MV-4-11 (cell line): ENCODE measurements around the gene TEF.

ENCODE experiments used
- DNase-seq: peaks from one replicate; lab custom pipeline; 2025; lab: John Stamatoyannopoulos, UW

Gene TEF, protein sequence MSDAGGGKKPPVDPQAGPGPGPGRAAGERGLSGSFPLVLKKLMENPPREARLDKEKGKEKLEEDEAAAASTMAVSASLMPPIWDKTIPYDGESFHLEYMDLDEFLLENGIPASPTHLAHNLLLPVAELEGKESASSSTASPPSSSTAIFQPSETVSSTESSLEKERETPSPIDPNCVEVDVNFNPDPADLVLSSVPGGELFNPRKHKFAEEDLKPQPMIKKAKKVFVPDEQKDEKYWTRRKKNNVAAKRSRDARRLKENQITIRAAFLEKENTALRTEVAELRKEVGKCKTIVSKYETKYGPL

DNA sequence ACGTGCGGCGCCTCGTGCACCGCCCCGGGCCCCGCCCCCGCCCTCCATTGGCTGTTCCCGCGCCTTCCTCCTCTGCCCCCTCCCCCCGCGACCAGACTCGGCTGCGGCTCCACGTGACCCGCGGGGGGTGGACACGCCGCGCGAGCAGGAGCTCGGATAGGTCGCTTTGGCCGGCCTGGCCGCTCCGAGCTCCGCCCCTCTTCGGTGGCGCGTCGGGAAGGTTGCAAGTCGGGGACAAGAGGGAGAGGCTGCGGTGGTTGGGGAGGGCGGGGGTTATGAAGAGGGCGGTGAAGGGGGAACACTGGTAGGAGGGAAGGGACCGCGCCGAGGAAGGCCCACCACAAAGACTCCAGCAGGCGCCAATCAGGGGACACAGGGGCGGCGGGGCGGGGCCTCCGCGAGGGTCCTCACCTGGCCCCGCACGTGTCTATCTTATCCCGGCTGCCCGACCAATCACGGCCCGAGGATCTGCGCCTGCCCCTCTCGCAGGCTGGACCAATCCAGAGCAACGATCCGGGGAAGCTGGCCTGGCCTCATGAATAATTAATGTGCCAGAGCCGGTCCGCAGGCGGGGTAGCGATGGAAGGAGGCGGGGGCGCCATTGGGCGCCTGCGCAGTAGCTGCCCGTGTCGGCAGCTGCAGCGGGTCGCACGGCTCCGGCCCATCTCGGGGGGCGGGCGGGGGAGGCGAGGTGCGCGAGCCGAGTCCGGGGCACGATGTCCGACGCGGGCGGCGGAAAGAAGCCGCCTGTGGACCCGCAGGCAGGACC, at the start of gene TEF:
Gene TEF, plus strand, starts transcription at position 614 of the 769 bp plus-strand sequence. Its CDS starts 103 bp downstream, at position 717.
- peak; percentile 97 for DNase-seq

DNA sequence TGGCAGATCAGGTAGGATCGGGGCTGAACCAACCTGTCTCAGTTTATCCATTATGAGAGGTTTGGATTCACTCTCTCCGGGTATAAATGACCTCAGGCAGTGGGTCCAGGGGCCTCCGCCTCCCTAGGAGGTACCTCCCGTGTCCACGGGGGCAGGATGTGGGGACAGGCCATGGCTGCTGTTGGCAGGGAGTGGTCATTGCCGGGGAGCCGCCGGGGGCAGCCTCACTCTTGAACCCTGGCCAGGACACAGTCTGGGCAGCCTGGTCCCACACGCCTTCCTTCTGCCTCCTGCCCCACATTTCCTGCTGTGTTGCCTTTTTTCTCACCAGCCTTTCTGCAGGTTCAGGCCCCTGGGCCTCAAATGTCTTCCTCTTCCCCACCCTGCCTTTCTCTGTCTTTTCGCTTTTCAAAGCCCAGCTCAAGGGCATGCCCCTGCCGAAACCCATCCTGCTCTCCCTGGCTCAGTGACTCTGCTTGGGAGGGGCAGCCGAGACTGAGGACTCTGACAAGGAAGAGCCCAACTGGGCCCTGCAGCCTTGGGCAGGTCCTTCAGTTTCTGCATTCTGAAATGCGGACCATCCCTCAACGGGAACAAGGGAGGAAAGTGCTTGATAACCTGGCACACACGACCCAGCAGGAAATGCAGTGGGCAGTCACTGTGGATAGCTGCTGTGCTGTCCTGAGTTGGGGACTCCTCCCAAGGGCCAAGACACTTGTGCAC, 49.4 kb upstream of the TEF start:
- no peak for DNase-seq

DNA sequence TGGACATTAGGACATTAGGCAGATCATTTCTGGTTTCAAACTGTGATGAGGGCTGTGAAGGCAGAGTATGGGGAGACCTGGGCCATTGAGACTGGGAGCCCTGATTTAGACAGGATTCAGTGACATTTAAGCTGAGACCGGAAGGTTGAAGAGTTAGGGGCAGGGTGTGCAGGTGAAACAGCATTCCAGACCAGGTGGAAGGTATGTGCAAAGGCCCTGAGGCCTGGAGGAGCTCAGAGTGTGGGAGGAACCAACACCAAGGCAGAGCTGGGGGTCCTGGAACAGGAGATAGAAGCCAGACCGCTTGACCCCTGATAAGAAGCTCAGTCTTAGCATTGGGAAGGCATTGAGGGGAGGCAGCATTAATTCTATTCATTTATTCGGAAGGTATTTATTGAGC, 47.9 kb upstream of the TEF start:
- DNase-seq = no peak

DNA sequence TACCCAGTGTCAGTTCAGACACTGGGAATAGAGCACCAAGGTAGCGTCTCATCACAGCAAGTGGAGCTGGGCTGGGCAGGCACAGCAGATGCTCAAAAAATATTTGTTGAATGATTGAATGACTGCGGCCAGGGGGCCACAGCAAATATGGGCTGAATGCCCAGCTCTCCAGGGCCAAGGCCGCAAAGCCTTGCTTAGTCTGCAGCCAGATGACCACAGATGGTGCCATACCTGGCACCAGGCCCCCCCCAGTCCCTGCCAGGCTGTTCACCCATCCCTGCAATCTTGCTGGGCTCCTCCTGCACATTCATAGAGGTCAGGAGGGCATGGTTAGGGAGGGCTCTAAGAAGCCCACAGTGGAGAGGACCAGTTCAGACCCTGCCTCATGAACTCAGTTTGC, 47.5 kb upstream of the TEF start:
- DNase-seq = no peak

DNA sequence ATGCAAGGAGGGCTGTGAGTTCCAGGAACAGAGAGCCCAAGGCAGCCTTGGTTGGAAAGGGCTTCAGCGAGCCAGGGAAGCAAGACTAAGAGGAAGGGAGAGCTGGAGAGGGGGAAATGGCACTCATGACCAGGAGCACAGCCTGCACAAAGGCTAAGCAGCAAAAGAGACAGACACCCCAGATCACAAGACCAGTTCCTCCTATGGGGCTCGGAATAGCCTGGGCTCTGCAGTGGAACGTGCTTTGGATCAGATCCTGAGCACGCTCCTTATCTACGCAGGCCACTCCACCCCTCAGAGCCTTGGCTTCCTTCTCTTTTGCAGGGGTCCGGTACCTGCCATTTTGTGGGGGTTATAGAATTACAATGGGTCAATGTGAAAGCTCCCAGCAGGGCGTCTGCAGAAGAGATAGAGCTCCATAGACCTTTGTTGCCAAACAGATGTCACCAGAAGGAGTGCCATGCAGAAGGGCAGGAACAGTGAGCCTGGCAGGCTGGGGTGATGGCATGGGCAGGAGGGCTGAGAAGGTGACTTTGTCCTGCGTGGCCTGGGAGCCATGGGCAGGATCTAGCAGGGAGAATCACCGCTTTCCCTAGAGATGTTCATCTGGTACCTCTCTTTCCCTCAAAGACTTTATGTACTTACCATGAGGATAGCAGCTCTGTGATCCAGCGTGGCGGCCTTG, 46.6 kb upstream of the TEF start:
- DNase-seq = no peak

DNA sequence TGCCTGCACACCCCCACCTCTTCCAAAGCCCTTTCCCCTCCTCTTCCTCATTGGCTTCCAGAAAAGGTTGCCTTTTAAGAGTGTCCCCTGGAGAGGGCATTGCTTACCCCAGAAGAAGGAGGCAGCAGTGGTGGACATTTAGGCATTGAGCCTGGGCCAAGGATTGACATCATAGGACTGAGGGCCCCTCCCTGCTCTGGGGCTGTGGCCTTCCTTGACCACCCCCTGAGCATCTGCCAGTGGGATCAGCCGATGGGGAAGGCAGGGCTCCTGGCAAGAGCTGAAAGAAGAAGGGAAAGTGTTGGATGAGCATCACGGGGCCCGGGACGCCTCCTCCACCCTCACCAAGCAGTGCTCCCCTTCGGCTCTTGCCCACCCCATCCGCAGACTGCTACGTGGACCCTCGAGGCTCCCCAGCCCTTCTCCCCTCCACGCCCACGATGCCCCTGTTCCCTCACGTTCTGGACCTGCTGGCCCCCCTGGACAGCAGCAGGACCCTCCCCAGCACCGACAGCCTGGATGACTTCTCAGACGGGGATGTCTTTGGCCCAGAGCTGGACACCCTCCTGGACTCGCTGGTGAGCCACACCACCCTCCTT, 43.0 kb upstream of the TEF start:
- no peak for DNase-seq

DNA sequence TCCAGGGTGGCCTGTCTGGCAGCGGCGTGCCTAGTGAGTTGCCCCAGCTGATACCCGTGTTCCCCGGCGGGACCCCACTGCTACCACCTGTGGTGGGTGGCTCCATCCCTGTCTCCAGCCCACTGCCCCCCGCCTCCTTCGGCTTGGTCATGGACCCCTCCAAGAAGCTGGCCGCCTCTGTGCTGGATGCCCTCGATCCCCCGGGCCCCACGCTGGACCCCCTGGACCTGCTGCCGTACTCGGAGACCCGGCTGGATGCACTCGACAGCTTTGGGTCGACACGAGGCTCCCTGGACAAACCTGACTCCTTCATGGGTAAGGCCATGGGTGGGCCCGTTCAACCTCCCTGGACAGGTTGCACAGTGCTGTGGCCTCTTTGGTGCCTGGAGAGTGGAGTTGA, 41.9 kb upstream of the TEF start:
- DNase-seq = no peak

DNA sequence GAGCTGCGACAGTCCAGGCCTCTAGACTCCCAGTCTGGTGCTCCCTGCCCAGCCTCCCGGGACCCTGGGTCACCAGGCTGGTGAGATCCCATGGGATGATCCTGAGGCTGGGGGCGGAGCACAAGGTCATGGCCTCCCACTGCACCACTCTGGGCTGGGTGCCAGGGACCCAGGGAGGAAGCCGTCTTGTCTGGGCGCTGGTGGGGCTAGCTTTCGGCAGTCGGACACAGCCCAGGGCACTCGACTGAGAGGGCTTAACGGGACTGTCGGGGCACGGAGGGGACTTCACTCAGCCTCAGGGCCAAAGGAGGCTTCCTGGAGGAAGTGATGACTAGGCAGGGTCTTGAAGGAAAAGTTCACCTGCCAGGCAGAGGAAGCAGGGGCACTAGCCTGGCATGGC, 41.4 kb upstream of the TEF start:
- no peak for DNase-seq

DNA sequence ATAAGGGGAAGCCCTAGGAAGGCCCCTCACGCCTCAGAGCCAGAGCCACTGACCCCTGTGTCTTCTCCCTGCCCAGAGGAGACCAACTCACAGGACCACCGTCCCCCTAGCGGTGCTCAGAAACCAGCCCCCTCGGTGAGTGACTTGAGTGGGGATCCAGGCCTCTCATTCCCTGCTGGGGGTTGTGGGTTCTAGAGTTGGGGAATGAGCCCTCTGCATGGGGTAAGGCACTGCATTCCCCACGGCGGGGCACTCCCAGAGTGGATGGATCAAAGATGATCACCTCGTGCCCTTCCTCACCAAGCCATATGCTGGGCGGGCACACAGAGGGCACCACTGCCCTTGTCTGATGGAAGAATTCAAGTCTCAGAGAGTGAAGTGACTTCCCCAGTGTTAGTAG, 40.7 kb upstream of the TEF start:
- DNase-seq = no peak

DNA sequence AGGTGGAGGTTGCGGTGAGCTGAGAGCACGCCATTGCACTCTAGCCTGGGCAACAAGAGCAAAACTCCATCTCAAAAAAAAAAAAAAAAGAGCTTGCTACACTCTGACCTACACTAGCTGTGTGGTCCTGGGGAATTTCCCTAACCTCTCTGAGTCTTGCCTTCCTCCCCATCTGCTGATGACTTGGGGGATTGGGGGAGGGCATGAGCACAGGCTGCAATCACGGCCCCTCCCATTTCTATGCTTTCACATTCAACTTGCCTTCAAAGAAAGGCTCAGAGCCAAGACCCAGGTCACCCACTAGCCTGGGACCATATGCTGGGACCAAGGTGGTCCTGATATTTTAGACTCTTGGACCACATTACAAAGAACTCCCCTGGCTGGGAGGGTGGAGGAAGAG, 39.8 kb upstream of the TEF start:
- DNase-seq = no peak

DNA sequence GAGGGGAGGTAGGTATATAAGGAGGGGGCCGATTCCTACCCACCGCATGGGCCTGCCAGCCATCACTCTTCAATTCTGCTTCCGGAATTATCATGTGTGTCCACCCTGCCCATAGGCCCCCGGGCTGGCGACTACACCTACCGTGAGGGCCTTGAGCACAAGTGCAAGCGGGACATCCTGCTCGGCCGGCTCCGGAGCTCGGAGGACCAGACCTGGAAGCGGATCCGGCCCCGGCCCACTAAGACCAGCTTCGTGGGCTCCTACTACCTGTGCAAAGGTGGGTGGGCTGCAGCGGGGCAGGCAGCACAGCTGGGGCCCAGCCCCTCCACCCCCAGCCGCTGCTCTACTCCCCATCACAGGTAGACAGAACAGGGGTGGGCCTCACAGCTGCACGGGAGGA, 38.4 kb upstream of the TEF start:
- no peak for DNase-seq

DNA sequence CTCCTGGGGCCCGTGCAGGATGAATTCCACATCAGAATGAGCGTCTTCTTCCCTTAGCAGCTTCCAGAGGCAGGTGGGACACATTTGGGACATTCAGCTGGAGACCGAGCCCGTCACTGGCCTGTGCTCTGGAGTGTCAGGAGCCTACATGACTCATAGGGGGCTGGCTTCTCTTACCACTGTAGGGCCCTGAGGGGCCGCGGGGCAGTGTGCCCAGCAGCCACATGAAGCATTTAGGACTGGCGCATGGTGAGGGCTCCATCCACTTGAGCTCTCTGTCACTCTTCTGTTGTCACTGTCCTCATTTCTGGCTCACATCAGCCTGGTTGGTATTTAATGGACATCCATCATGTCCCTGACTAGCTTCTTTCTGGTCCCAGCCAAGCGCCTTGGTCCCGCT, 38.0 kb upstream of the TEF start:
- no peak for DNase-seq

DNA sequence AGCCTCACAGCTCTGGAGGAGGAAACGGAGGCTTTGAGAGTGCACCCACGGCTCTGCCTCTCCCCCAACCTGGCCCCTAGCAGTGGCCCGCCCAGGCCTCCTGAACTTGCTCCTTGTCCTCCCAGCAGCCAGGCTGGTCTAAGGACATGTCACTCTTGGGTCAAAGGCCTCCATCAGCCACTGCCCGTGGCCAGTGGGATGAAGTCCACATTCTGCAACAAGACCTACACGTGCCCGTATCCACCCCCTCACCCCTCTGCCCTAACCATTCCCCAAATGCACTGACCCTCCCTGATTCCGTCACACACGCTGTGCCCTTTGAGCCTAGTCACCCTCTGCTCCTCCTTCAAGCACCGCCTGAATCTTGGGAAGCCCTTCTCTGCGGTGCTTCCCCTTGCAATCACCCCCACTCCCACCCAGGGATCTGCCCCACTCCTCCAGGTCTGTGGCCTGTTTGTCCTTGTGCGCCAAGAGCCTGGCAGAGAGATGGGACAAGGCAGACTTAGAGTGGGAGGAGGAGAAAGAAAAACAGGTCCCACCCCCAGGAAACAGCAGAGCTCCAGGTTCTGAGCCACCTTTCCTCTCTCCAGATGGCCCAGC, 37.5 kb upstream of the TEF start:
- DNase-seq = no peak

DNA sequence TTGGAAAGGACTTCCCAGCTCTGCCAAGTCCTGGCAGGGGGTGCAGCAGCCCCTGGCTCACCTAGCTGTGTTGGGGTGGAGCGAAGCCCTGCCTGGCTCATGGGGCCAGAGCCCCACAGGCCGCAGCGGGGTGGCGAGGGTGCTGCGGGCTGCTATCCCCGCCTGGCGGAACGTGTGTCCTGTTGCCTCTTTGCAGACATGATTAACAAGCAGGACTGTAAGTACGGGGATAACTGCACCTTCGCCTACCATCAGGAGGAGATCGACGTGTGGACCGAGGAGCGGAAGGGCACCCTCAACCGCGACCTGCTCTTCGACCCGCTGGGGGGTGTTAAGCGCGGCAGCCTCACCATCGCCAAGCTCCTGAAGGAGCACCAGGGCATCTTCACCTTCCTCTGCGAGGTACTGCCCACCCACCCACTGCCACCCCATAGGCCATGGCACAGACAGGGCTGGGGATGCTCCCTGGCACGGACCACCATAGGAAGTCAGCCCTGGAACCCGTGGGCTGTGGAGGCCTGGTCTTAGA, 35.9 kb upstream of the TEF start:
- DNase-seq = no peak

DNA sequence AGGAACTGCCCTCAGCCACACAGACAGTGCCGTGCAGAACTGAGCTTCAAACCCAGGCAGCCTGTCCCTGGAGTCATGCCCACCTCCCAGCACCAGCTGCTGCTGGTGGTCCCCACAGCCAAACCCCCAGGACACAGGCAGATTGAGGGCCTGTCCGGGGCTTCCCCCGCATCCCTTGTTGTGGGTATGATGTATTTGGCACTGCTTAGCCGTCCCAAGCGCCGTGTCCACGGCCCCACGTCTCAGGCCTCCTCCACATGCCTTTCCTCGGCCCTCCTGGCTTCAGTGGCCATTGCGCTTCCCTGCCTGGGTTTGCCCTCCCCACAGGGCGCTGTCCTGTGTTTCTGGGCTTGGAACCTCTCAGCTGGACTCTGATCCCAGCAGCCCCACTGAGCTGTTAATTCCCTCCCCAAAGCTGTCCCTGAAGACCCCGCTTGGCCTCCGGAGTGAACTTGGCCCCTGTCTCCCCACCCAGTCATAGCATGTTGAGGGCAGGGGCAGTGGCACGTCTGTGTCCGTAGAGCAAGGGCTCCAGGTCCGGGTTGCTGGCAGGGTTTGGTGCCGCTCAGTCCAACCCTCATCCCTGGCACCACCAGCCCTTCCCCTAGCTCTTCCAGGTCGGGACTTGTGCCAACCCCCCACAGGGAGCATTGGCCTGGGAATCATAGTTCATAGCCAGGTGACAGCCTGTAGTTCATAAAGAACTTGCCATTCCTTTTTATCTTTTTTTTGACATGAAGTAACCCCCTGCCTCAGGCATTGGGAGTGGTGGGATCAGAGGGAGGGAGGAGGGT, 34.5 kb upstream of the TEF start:
- no peak for DNase-seq

DNA sequence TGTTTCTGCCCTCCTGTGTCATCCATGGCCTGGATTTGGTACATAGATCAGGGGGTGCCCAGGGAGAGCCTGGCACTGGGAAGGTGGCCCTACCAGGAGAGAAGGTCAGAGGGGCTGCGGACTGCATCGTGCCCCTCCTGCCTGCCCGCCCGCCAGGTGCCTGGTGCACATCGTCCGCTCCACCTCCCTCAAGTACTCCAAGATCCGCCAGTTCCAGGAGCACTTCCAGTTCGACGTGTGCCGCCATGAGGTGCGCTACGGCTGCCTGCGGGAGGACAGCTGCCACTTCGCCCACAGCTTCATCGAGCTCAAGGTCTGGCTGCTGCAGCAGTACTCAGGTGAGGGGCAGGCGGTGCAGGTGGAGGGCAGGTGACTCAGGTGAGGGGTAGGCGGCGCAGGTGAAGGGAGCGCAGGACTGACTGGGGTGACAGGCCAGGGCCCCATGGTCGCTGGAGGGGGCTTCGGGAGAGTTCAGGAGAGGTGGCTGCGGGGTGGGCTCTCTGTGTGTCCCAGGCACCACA, 32.7 kb upstream of the TEF start:
- no peak for DNase-seq

DNA sequence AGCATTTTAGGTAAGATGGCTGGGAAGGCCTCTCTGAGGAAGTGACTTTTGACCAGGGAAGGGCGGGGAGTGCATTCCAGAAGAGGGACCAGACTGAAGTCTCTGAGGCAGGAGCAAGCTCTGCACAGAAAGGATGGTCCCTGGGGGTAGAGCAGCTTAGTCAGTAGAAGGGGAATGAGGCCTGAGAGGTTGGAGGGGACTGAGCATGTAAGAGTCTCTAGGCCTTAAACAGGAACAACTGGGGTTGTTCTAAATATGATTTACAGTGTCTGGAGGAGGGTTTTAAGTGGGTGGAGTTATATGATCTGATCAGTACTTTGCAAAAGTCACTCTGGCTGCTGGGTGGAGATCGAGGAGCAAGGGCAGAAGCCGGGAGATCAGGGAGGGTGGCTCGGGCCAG, 31.7 kb upstream of the TEF start:
- no peak for DNase-seq

DNA sequence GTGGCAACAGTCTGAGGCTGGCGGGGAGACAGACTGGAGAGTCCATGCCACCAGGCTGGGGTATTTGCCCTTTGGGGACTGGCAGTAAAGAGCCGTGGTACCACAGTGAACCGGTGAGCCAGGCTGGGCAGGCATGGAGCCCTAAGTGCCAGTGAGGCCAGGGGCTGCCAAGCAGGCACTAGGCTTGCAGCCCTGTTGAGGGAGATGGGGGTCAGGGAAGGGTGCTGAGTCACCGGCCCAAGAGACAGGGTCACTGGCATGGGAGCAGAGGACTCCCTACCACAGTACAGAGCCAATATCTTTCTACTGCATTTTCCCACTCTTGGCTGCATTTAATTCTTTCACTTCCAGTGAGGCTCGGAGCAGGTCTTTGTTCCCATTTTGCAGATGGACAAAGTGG, 30.7 kb upstream of the TEF start:
- no peak for DNase-seq

DNA sequence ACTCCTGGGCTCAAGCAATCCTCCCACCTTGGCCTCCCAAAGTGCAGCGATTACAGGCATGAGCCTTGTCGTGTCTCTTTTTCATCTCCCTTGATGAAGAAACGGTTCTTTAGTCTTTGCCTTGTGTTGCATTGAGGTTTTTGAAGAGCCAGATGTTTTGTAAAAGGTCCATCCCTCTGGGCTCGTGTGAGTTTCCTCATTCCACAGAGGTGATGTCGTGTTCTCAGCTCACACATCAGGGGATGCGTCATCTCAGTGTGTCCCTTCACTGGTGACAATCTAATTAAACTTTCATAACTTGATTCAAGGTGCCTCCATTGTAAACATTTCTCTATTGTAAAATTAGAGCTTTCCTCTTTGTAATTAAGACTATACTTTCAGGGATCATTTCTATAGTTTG, 29.7 kb upstream of the TEF start:
- DNase-seq = peak; percentile 20

DNA sequence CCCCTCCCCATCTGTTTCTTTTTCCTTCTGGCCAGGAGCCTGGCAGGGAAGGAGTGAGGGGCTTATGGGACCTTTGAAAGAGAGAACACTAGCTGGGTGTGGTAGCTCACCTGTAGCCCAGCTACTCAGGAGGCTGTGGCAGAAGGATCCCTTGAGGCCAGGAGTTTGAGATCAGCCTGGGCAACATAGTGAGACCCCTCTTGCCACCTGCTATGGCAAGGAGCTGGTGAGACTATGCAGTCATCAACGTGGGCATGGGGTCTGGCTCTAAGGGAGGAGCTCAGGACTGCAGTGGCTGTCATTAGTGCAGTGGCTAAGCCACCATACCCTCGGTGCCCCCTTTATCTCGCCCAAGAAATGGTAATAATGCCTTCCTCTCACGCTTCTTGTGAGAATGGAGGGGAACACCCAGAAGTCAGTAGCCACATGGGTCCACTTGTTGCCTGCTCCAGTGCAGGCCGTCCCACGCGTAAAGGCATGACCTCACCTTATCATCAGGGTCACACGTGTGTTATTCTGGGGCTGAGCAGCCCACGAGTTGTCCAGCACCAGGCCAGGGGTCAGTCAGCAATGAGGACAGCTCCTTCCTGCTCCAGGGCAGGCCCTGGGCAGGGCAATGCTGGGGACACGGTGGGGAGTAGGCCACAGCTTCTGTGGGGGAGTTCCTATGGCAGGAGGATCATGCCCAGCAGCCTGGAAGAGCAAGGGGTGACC, 27.7 kb upstream of the TEF start:
- no peak for DNase-seq
